Neural progenitor cell (in vitro differentiated cells): ENCODE data around the gene ATP5F1C. TPM values are rescaled to one million over a fixed set of nuclear protein-coding genes. Genes with fewer than 3 reads are reported as not detected.

Experiments used
- DNase-seq: peaks from one replicate; pipeline ENCODE4 v3.0.0-alpha.2; 2016; ENCODE audit warnings: low spot score
- H2AFZ ChIP-seq: fragments of 200-600 bp; sonication (generic); replicated peaks from 2 replicates; pipeline ENCODE4 v1.6.1; 2016; ENCODE audit warnings: antibody characterized with exemption
- H3F3A ChIP-seq: fragments of 200-600 bp; sonication (generic); 2 replicates; pipeline ENCODE4 v1.6.1; 2016; ENCODE audit warnings: antibody characterized with exemption, low read depth
- H3K27ac ChIP-seq: fragments of 200-600 bp; sonication (generic); 2 replicates; pipeline ENCODE4 v1.5.1; 2016; ENCODE audit warnings: mild to moderate bottlenecking
- H3K27me3 ChIP-seq: fragments of 200-600 bp; sonication (generic); 2 replicates; pipeline ENCODE4 v1.6.1; 2016; ENCODE audit warnings: mild to moderate bottlenecking, moderate library complexity
- H3K36me3 ChIP-seq: fragments of 200-600 bp; sonication (generic); 2 replicates; pipeline ENCODE4 v1.5.1; 2016
- H3K4me1 ChIP-seq: fragments of 200-600 bp; sonication (generic); 2 replicates; pipeline ENCODE4 v1.6.1; 2016; ENCODE audit warnings: mixed run types
- H3K4me2 ChIP-seq: fragments of 200-600 bp; sonication (generic); 2 replicates; pipeline ENCODE4 v1.6.1; 2016
- H3K4me3 ChIP-seq: fragments of 200-600 bp; sonication (generic); 2 replicates; pipeline ENCODE4 v1.5.1; 2016
- H3K79me2 ChIP-seq: fragments of 200-600 bp; sonication (generic); 2 replicates; pipeline ENCODE4 v1.6.1; 2016; ENCODE audit warnings: low read depth
- H3K9ac ChIP-seq: fragments of 200-600 bp; sonication (generic); 2 replicates; pipeline ENCODE4 v1.6.1; 2016
- H3K9me3 ChIP-seq: fragments of 200-600 bp; sonication (generic); 2 replicates; pipeline ENCODE4 v1.5.1; 2016; ENCODE audit warnings: low read depth
- H4K20me1 ChIP-seq: fragments of 200-600 bp; sonication (generic); 2 replicates; pipeline ENCODE4 v1.6.1; 2016; ENCODE audit warnings: low read depth
- H3K27ac Mint-ChIP-seq: 3 replicates; pipeline ENCODE4 v1.8.0; 2021; ENCODE audit warnings: mixed read lengths
- H3K27me3 Mint-ChIP-seq: 2 replicates; pipeline ENCODE4 v1.8.0; 2022; ENCODE audit warnings: low read depth, mild to moderate bottlenecking, inconsistent platforms, moderate library complexity, mixed read lengths; ENCODE audit not compliant: insufficient read depth
- H3K36me3 Mint-ChIP-seq: 3 replicates; pipeline ENCODE4 v1.8.0; 2021; ENCODE audit warnings: mixed read lengths
- H3K4me1 Mint-ChIP-seq: 3 replicates; pipeline ENCODE4 v1.8.0; 2021; ENCODE audit warnings: mixed read lengths
- H3K4me3 Mint-ChIP-seq: 3 replicates; pipeline ENCODE4 v1.8.0; 2021; ENCODE audit warnings: mild to moderate bottlenecking, moderate library complexity, mixed read lengths
- H3K9me3 Mint-ChIP-seq: 3 replicates; pipeline ENCODE4 v1.8.0; 2020; ENCODE audit warnings: mixed read lengths
- CTCF ChIP-seq: fragments of 200-600 bp; sonication (generic); IDR thresholded peaks from 2 replicates; pipeline ENCODE4 v1.5.1; 2017; ENCODE audit warnings: antibody characterized with exemption, mild to moderate bottlenecking
- EZH2 ChIP-seq: fragments of 200-600 bp; sonication (generic); IDR thresholded peaks from 2 replicates; pipeline ENCODE4 v1.6.1; 2017; ENCODE audit warnings: antibody characterized with exemption, mild to moderate bottlenecking, moderate library complexity
- EZH2phosphoT487 ChIP-seq: fragments of 200-600 bp; sonication (generic); IDR thresholded peaks from 2 replicates; pipeline ENCODE4 v1.6.1; 2017; ENCODE audit warnings: antibody characterized with exemption
- total RNA-seq: library from RNA; depleted of rRNA; stranded (reverse); fragments of >200 nt; gene quantifications from 2 replicates; pipeline ENCODE4 v1.2.3, GENCODE V29; 2015; ENCODE audit warnings: low replicate concordance

The ATP5F1C gene
- total RNA-seq, 1 donor from 2014 or later: 466 TPM

- no peaks in the 10 kb centered on the region for H3K9me3 Mint-ChIP-seq
- Histone ChIP-seq H3K27ac (no peak overlapping the region), H3K4me1 (no peaks in the 10 kb centered on the region), H3K36me3 (no peaks in the 10 kb centered on the region), H3K4me2 (no peak overlapping the region), H3K4me3 (no peak overlapping the region), H3K9ac (no peak overlapping the region), H3K9me3 (no peaks in the 10 kb centered on the region), H3F3A (no peaks in the 10 kb centered on the region), H2AFZ (no peak overlapping the region), H3K79me2 (peaks cover 39% of the 10 kb centered on the region), H4K20me1 (peaks cover 14% of the 10 kb centered on the region), H3K27me3 (no peaks in the 10 kb centered on the region)
- H3K36me3 Mint-ChIP-seq: peaks cover 10% of the 10 kb centered on the region
- no peak overlapping the region for H3K27ac Mint-ChIP-seq
- no peak overlapping the region for H3K4me3 Mint-ChIP-seq
- peaks cover 2% of the 10 kb centered on the region for H3K27me3 Mint-ChIP-seq
- no peak for DNase-seq
- TF ChIP-seq EZH2 (no peak), EZH2phosphoT487 (no peak)
- peaks cover 12% of the 10 kb centered on the region for H3K4me1 Mint-ChIP-seq
Measured at GRCh38 chr10:7824251-7824650, 36.3 kb downstream of the ATP5F1C start.

- H3K79me2 ChIP-seq: peaks cover 33% of the 10 kb centered on the region
- no peaks in the 10 kb centered on the region for H3F3A ChIP-seq
- H3K27ac Mint-ChIP-seq: no peak overlapping the region
- H3K36me3 ChIP-seq: no peaks in the 10 kb centered on the region
- TF ChIP-seq EZH2: no peak
- TF ChIP-seq CTCF: no peak
- no peak for TF ChIP-seq EZH2phosphoT487
- no peaks in the 10 kb centered on the region for H3K4me1 Mint-ChIP-seq
- H3K27ac ChIP-seq: no peak overlapping the region
- no peaks in the 10 kb centered on the region for H3K27me3 ChIP-seq
- H4K20me1 ChIP-seq: no peaks in the 10 kb centered on the region
- H3K36me3 Mint-ChIP-seq: peaks cover 14% of the 10 kb centered on the region
- H3K4me3 Mint-ChIP-seq: no peak overlapping the region
- H3K9ac ChIP-seq: no peak overlapping the region
- H2AFZ ChIP-seq: no peak overlapping the region
- no peaks in the 10 kb centered on the region for H3K27me3 Mint-ChIP-seq
- no peak overlapping the region for H3K4me3 ChIP-seq
- no peaks in the 10 kb centered on the region for H3K4me1 ChIP-seq
- H3K4me2 ChIP-seq: no peak overlapping the region
- no peak for DNase-seq
- H3K9me3 Mint-ChIP-seq: no peaks in the 10 kb centered on the region
- no peaks in the 10 kb centered on the region for H3K9me3 ChIP-seq
Measured at GRCh38 chr10:7826971-7827370, 39.0 kb downstream of the ATP5F1C start.

- H3K27ac ChIP-seq: no peak overlapping the region
- no peaks in the 10 kb centered on the region for H4K20me1 ChIP-seq
- H3K79me2 ChIP-seq: peaks cover 38% of the 10 kb centered on the region
- no peaks in the 10 kb centered on the region for H3K9me3 ChIP-seq
- no peak overlapping the region for H3K4me2 ChIP-seq
- no peaks in the 10 kb centered on the region for H3K27me3 ChIP-seq
- no peaks in the 10 kb centered on the region for H3K27me3 Mint-ChIP-seq
- H2AFZ ChIP-seq: no peak overlapping the region
- H3K4me3 Mint-ChIP-seq: no peak overlapping the region
- H3K36me3 Mint-ChIP-seq: peaks cover 12% of the 10 kb centered on the region
- DNase-seq: no peak
- no peaks in the 10 kb centered on the region for H3K36me3 ChIP-seq
- H3K4me1 Mint-ChIP-seq: no peaks in the 10 kb centered on the region
- H3K4me3 ChIP-seq: no peak overlapping the region
- H3F3A ChIP-seq: no peaks in the 10 kb centered on the region
- no peak for TF ChIP-seq EZH2phosphoT487
- TF ChIP-seq EZH2: no peak
- no peak for TF ChIP-seq CTCF
- no peaks in the 10 kb centered on the region for H3K9me3 Mint-ChIP-seq
- no peak overlapping the region for H3K9ac ChIP-seq
- no peak overlapping the region for H3K27ac Mint-ChIP-seq
- H3K4me1 ChIP-seq: no peaks in the 10 kb centered on the region
Measured at GRCh38 chr10:7829289-7829834, 41.4 kb downstream of the ATP5F1C start.

- no peaks in the 10 kb centered on the region for H4K20me1 ChIP-seq
- H3K36me3 Mint-ChIP-seq: peaks cover 17% of the 10 kb centered on the region
- peaks cover 2% of the 10 kb centered on the region for H3K27me3 Mint-ChIP-seq
- H3K4me2 ChIP-seq: no peak overlapping the region
- no peak for DNase-seq
- H3K79me2 ChIP-seq: peaks cover 48% of the 10 kb centered on the region
- no peak overlapping the region for H3K4me3 Mint-ChIP-seq
- H3K36me3 ChIP-seq: no peaks in the 10 kb centered on the region
- H3K9ac ChIP-seq: no peak overlapping the region
- no peaks in the 10 kb centered on the region for H3K4me1 ChIP-seq
- H2AFZ ChIP-seq: no peak overlapping the region
- H3K4me3 ChIP-seq: no peak overlapping the region
- H3F3A ChIP-seq: no peaks in the 10 kb centered on the region
- no peaks in the 10 kb centered on the region for H3K27me3 ChIP-seq
- H3K27ac ChIP-seq: no peak overlapping the region
- no peak for TF ChIP-seq EZH2phosphoT487
- TF ChIP-seq EZH2: no peak
- no peak for TF ChIP-seq CTCF
- no peaks in the 10 kb centered on the region for H3K9me3 Mint-ChIP-seq
- H3K4me1 Mint-ChIP-seq: no peaks in the 10 kb centered on the region
- H3K9me3 ChIP-seq: no peaks in the 10 kb centered on the region
- no peak overlapping the region for H3K27ac Mint-ChIP-seq
Measured at GRCh38 chr10:7832060-7832459, 44.1 kb downstream of the ATP5F1C start.
